H1 (cell line): ENCODE data around the gene SPTB. TPM values are rescaled to one million over a fixed set of nuclear protein-coding genes. Genes with fewer than 3 reads are reported as not detected.

Experiments
- ATF2 ChIP-seq: IDR thresholded peaks from 2 replicates; pipeline ENCODE4 v1.6.1; 2012; ENCODE audit warnings: low read length, inconsistent platforms
- BACH1 ChIP-seq: IDR thresholded peaks from 2 replicates; pipeline ENCODE4 v1.6.1; 2012; ENCODE audit warnings: low read length, improper control_type of control experiment
- BRCA1 ChIP-seq: IDR thresholded peaks from 2 replicates; pipeline ENCODE4 v1.6.1; 2012; ENCODE audit warnings: low read depth, low read length, improper control_type of control experiment
- E2F6 ChIP-seq: IDR thresholded peaks from 2 replicates; pipeline ENCODE4 v1.6.1; 2012; ENCODE audit warnings: inconsistent platforms
- KDM5A ChIP-seq: fragments of 200-600 bp; IDR thresholded peaks from 2 replicates; pipeline ENCODE4 v1.7.1; 2012; ENCODE audit warnings: mild to moderate bottlenecking, low read length, inconsistent platforms, mixed read lengths
- POU5F1 ChIP-seq: IDR thresholded peaks from 2 replicates; pipeline ENCODE4 v1.6.1; 2011; ENCODE audit warnings: low read depth, mild to moderate bottlenecking, low read length, moderate library complexity
- SUZ12 ChIP-seq: fragments of 200-600 bp; sonication (generic); IDR thresholded peaks from 2 replicates; pipeline ENCODE4 v1.6.1; 2012; ENCODE audit warnings: mild to moderate bottlenecking, inconsistent platforms, low read length, moderate library complexity, mixed read lengths
- TAF7 ChIP-seq: optimal IDR thresholded peaks from 2 replicates; pipeline ENCODE3; 2011; ENCODE audit warnings: low read depth, mild to moderate bottlenecking, inconsistent platforms, low read length, moderate library complexity, borderline replicate concordance
- TEAD4 ChIP-seq: IDR thresholded peaks from 2 replicates; pipeline ENCODE4 v1.6.1; 2012; ENCODE audit warnings: low read depth, low read length, inconsistent platforms, mixed read lengths
- YY1 ChIP-seq: IDR thresholded peaks from 2 replicates; pipeline ENCODE4 v1.6.1; 2011; ENCODE audit warnings: low read depth, mild to moderate bottlenecking, low read length
- polyA plus RNA-seq, 7 experiments: library from polyadenylated mRNA; depleted of rRNA in 3 of 7; stranded (reverse) in 5 of 7; unstranded in 2 of 7; fragments of >200 nt in 5 of 7; fragments of 200-250 nt in 2 of 7; gene quantifications; 1 replicate in 5 of 7; 2 replicates in 1 of 7; 4 replicates in 1 of 7; pipeline versions ENCODE4 v1.2.1 to v1.2.3, GENCODE V29; 2011 to 2013; ENCODE audit warnings: missing spikeins in 2 of 7, mixed read lengths in 2 of 7
- total RNA-seq: library from RNA; stranded (reverse); fragmentation: NEBNext Ultra II Directional; extraction: Animal tissue kit (Norgen Biotek cat#: 25700); gene quantifications from 2 replicates; pipeline ENCODE4 v1.2.1, GENCODE V29; 2021

The SPTB gene
- total and polyA plus RNA-seq, 2 of the 8 experiments (the other 6 are each of a cell fraction or from before 2014, with no cell fraction given): 0.30 to 2.4 TPM

- TF ChIP-seq POU5F1 (no peak), TAF7 (no peak), YY1 (no peak), ATF2 (no peak), BRCA1 (no peak), SUZ12 (no peak), E2F6 (no peak), BACH1 (no peak), TEAD4 (no peak), KDM5A (no peak)
These were observed 55.2 kb downstream of the SPTB start (continued) for GRCh38 chr14:64824471-64824870.
